Measurements from ENCODE around the gene IRF2.

DNA sequence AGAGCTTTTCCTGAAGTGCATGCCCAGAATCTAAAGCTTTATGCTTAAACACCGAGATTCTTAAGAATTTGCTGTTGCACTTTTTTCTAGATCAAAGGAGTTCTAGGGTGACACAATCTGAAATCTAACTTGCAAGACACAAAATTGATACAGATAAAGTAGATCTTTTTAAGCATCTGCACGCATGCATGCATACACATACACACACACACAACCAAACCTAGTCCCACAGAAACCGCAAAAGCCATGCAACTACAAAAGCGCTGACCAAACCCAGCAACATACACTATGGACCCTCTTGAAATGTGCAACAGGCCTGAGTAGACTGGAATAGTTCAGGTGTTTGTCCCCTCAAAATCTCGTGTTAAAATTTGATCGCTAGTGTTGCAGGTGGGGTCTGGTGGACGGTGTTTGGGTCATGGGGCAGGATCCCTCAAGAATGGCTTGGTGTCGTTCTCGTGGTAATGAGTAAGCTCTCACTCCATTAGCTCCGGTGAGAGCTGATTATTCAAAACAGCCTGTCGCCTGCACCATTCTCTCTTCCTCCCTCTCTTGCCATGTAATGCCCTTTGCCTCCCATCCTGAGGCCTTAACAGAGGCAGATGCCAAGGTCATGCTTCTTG is 52.7 kb downstream of the IRF2 start:
- TF ChIP-seq GLIS3 (CRISPR knock-in tag; IDR thresholded peaks at IDR 0.05) (no peak), ZC3H10 (CRISPR knock-in tag; IDR thresholded peaks at IDR 0.05) (no peak), ESRRG (CRISPR knock-in tag; IDR thresholded peaks at IDR 0.05) (no peak), OSR1 (CRISPR knock-in tag; IDR thresholded peaks at IDR 0.05) (no peak), PPARA (CRISPR knock-in tag; IDR thresholded peaks at IDR 0.05; ENCODE audit: borderline replicate concordance) (no peak), ARNTL (CRISPR knock-in tag; IDR thresholded peaks at IDR 0.05; ENCODE audit: borderline replicate concordance, low read depth) (no peak), CSRNP3 (CRISPR knock-in tag; IDR thresholded peaks at IDR 0.05) (no peak)
